ENCODE measurements around the gene ZW10.
"Not testable (repeated sequence)": the region's sequence is repeated elsewhere in the genome, so short reads cannot be mapped to it uniquely, and the experiment has no call there.

ZW10 gene

DNA sequence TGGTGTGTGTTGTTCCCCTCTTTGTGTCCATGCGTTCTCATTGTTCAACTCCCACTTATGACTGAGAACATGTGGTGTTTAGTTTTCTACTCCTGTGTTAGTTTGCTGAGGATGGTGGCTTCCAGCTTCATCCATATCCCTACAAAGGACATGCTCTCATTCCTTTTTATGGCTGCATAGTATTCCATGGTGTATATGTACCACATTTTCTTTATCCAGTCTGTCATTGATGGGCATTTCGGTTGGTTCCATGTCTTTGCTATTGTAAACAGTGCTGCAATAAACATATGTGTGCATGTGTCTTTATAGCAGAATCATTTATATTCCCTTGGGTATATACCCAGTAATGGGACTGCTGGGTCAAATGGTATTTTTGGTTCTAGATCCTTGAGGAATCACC is 10.5 kb downstream of the ZW10 start:
- DNase-seq (ENCODE audit: low read depth in 2 of 2): not testable (repeated sequence)

DNA sequence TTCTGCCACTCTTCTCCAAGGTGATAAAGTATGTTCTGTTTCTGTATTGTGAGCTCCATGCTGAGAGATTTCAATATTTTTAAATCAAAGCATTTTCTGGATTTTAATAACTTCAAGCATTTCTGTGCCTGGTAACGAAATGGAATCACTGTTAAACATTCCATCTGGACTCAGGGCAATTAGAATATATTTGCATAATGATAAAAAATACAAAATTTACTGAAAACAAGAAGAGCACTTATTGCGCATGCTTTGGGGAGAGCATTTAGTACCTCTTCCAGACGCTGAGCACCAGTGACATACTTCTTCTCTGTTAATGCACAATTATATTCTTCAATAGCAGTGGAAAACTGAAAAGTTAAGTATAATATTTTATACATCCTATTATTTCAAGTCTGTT is 13.3 kb downstream of the ZW10 start:
- no peak for DNase-seq (ENCODE audit: low read depth in 2 of 2)

DNA sequence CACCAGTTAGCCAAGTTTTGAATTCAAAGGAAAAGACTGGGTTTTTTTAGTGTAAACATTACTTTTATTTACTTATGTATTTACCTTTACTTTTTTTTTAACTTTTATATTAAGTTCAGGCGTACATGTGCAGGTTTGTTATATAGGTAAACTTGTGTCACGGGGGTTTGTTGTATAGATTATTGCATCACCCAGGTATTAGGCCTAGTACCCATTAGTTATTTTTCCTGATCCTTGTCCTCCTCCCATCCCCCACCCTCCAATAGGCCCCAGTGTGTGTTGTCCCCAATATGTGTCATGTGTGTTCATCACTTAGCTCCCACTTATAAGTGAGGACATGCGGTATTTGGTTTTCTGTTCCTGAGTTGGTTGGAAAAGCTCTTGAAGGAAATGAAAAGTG is 20.6 kb downstream of the ZW10 start:
- DNase-seq (ENCODE audit: low read depth in 2 of 2): no peak

DNA sequence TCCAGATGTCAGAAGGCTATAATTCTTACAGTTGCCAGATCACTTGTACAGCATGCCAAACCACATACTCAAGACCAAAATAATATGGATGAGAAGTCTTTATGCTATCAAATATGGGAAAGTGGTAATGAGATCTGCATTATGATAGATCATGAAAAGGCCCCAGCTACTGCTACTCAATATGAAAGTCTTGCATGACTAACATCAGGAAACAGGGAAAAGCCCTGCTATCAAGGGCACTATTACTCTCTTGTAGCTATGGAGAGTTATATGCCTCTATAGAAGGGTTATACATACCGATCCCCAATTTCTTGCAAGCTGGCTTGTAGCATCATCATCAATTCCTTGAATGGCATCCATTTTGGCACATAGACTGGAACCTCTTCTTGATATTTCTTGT is 37.2 kb downstream of the ZW10 start:
- DNase-seq (ENCODE audit: low read depth in 2 of 2): no peak

DNA sequence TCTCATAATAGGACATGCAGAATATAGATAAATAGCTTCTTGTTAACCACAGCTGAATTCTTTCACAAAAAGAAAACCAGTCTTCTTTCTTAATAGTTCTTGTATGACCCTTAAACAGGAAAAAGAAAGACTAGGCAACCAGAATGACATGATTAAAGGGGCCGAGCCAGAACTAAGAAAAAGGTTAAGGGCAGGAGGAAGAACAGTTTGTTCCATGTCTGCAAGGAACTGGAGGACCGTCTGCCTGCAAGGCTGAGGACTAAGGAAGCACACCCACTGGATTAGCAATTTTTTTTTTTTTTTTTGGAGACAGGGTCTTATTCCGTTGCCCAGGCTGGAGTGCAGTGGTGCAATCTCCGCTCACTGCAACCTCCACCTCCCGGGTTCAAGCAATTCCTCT is 41.4 kb downstream of the ZW10 start:
- DNase-seq (ENCODE audit: low read depth in 2 of 2): no peak

DNA sequence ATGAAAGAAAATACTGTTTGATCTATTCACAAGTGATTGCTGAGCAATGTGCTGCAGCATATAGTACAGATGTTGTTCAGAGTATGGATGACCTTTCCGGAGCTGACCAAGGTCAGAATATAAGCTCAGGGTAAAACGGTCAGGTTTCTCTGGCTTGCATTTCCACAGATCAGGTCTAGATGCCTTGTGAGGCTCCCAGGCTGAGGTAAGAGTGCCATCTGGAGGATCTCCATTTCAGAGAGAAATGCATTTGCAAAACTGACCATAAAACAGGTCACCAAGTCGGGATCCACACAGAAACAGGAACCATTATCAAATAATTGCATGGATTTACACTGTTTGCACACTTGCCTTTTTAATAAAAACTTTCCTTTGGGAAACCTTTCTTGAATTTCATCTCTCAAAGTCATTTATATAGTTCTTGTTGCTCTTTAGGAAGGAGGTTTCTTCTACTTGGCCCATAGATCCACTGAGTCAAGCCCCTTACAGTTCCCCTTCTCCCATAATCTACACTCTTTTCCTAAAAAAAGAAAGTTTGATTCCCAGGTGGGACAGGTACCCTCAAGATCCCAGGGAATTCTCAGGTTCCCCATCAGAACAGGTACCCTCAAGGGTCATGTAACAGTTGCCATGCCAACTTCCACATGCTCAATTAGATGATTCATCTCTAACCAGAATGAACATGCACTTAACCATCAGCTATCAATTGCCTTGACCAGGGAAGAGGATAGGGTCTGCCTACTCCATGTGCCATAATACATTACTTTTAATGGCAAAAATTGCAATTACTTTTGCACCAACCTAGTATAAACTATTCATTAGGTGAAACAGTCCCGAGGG is 42.4 kb downstream of the ZW10 start:
- no peak for DNase-seq (ENCODE audit: low read depth in 2 of 2)

DNA sequence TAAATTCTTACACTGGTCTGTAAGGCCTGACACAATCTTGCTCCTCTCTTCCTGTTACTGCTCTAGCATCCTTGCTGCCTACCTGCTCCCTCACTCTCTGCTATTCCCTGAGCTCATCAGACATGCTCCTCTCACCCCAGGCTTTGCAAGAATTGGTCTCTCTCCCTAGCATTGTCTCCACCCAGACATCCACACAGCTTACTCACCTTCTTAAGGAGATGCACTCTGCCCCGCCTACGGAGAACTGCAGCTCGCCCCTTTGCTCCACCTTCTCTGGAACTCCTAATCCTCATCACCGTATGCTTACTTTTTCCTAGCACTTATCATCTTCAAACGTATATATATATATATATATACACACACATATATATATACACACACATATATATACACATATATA is 44.0 kb downstream of the ZW10 start:
- DNase-seq (ENCODE audit: low read depth in 2 of 2): no peak

DNA sequence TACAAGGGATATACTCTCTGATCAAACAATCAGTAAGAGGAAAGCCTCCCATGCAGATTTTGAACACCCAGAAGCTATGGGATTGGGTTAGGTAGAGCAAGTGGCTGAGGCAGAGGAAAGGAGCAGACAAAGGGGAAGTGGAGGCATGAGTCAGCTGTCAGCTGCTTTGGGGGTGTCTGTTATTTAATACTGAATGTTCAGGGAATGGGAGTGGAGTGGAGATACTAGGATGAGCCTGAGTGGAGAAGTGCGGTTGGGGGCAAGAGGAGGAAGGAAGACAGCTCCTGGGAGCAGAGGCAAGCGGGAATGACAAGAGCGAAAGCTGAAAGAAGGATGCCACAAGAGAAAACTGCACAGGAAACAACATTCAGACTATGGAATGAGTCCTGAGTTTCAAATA is 44.7 kb downstream of the ZW10 start:
- DNase-seq (ENCODE audit: low read depth in 2 of 2): no peak

DNA sequence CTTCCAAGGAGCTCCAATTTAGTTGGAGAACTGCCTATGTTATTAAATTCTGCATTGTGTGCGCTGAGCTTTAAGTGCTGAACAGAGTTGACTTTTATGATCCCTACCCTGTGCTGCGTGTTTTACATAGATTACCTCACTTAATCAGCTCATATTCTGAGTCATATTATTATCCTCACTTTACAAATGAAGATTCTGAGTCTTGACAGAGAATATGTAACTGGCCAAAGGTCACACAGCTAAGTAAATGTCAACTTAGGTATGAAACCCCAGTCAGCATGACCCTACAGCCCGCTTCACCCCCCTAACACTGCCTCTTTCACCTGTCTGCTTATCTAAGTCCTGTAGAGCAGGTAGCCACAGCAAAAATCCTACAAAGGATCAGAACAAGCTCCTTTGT is 47.6 kb downstream of the ZW10 start:
- no peak for DNase-seq (ENCODE audit: low read depth in 2 of 2)

DNA sequence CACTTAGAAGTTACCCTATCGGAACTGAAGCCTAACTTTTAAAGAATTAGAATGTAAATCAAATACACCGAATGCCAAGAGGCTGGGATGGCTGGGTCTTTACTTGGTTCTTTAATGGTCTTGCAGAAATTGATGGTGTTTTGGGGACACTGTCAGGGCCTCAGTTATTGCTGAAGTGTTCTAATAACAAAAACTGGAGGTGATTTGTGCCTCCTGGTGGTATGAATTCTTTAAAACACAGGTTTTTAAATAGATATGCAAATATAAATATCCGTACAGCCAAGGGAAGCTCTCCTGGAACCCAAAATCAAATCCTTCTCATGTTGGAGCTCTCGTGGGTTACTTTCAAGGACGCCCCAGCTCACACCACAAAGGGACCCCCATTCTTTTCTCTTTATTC is 48.1 kb downstream of the ZW10 start:
- DNase-seq (ENCODE audit: low read depth in 2 of 2): no peak

DNA sequence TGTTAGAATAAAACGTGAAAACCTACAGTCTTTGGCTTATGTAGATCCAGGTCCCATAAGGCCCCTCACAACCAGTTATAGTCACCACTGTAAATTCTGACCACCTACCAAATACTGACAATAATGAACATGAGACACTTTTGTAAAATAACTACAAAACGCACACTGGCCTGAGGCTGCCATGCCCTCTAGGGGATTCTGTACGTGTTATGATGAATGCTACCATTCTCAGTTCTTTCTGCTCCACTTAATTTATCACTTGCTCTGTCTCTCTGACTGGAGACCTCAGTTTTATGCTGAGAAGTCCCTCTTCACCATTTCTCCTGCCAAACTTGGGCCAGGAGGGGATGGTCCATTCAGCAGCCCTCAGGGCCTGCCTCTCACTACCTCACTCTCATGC is 48.7 kb downstream of the ZW10 start:
- no peak for DNase-seq (ENCODE audit: low read depth in 2 of 2)

DNA sequence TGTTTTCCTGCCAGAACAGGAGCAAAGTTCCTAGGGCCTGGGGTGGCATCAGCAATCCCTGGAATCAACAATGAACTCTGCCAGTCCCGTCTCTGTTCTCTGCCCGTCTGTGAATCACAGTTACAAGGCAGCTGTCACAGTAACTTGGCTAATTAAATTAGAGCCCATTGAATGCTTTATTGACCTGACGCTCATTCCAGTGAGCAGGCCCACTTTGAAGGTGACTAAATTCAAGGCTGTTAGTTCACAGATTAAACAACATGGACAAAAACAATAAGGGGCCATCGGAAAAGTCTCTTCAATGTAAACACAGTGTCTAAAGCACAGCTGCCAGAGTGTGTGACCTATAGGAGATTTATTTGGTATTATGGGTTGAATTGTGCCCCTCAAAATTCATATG is 49.7 kb downstream of the ZW10 start:
- no peak for DNase-seq (ENCODE audit: low read depth in 2 of 2)

DNA sequence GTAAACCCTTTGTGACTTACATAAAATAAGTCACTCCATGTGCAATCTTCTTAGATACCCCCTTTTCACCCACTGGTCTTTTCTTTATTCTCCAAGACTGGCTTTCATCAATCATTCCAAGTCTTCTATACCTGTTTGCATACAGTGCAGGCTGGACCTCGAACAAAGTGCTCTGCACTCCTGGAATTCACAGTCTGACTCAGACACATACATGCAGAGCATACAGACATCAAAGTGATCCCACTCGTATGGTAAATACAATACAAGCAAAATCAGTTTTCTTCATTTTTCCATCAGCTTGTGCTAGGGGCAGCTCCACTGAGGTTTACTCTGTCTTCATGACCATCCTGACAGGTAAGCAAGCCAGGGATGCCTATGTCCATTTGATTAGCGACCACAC is 50.6 kb downstream of the ZW10 start:
- DNase-seq (ENCODE audit: low read depth in 2 of 2): no peak

DNA sequence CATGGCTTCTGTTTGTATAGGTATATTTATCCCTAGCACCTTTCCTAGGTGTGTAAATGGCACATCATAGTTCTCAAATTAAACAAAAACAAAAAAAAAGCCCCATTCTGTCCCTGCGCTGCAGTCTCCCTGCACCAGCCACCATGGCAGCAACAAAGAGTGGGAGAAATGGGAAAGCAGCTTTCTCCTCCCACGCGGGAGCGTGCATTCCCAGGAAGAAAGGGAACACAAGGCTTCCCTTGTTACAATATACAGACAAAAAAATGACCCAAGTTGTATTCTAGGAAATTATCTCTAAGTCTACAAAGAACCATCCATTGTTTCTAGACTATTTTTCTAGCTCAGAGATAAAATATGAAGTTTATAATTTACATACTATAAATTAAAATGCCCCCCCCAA is 51.3 kb downstream of the ZW10 start:
- no peak for DNase-seq (ENCODE audit: low read depth in 2 of 2)

DNA sequence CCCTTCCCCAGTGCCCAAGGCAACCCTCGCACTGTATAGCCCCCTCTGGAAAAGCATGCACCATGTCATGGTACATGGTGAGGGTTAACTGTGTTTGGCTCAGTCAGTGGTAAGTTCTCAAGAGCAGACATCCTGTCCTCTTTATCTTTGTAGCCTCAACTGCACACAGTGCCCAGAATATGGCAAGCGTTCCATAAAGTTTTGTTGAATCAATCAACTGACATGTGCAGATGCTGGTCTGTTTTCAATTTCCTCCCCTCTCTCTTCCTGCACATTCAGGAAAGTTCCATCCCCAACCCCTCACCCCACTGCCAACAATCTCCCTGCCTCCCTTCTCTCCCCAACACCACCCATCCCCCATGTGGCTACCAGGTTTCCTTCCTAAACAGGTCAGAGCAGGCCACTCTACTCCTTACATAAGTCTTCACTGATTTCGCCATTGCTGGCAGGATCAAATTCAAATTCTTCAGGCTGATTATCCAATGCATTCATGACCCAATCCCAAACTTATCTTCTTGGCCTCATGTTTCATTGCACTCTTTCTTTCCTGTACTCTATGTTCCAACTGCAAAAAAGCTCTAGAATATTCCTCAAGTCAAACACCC is 51.9 kb downstream of the ZW10 start:
- DNase-seq (ENCODE audit: low read depth in 2 of 2): no peak

DNA sequence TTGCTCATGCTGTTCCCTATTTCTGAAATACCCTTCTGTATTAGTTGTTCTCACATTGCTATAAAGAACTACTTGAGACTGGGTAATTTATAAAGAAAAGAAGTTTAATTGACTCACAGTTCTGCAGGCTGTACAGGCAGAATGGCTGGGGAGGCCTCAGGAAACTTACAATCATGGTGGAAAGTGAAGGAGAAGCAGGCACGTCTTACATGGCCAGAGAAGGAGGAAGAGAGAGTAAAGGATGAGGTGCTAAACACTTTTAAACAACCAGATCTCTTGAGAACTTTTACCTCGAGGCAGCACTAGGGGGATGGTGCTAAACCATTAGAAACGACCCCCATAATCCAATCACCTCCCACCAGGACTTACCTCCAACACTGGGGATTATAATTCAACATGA is 53.0 kb downstream of the ZW10 start:
- DNase-seq (ENCODE audit: low read depth in 2 of 2): not testable (repeated sequence)

DNA sequence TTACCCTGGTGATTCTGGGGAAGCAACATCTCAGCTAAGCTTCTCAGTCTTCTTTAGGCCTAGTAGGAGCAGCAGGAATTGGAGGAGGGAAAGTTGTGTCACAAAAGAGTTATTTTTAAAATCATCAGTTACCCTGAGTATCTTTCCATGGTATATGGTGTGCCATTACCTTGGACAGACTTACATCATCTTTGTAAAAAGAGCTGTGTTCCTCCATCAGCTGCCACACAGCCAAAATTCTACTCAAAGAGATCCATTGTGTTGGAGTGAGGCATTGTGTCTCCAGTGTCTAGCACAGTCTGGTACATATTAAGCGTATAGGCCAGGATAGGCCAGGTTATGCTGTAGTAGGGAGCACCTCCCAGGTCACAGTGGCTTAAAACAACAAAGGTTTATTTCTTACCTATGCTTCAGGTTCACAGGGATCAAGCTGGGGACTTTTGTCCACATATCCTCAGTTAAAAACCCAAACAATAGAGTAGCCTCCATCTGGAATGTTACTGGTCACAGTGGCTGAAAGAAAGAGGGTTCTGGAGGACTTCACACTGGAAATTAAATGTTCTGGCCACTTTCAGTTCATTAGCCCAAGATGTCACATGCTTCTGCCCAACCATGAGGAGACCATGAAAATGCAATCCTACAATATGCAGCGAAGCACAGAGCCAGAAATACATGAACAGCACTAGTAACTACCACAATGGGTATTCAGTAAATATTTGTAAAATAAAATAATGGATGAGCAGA is 57.4 kb downstream of the ZW10 start:
- DNase-seq (ENCODE audit: low read depth in 2 of 2): no peak

DNA sequence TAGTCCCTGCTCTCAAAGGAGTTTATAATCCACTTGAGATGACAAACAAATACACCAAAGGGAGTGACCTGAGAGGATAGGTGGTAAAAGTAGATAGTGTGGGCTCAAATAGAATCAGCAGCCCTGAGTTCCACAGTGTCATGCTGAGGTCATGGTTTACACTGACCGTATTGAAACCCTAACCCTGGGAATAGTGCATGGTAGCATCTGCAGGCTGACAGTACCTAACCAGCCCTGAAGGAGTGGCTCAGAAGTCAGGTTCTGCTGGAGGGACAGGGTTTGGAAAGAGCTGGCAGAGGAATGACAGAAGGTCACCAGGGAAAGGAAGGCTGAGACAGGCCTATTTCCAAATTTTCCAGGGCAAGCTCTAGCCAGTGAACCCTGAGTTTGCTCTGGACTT is 58.2 kb downstream of the ZW10 start:
- no peak for DNase-seq (ENCODE audit: low read depth in 2 of 2)

DNA sequence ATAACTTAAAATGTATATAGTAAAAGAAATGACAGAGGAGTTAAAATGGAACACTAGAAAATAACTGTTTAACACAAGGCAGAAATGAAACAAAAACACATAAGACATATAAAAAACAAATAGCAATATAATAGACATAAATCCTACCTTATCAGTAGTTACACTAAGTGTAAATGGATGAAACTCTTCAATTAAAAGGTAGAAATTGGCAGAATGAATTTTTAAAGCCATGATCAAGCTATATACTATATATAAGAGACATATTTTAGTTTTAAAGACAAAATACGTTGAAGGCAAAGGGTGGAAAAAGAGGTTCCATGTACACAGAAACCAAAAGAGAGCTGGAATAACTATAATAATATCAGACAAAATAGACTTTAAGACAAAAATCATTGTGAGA is 62.5 kb downstream of the ZW10 start:
- no peak for DNase-seq (ENCODE audit: low read depth in 2 of 2)

DNA sequence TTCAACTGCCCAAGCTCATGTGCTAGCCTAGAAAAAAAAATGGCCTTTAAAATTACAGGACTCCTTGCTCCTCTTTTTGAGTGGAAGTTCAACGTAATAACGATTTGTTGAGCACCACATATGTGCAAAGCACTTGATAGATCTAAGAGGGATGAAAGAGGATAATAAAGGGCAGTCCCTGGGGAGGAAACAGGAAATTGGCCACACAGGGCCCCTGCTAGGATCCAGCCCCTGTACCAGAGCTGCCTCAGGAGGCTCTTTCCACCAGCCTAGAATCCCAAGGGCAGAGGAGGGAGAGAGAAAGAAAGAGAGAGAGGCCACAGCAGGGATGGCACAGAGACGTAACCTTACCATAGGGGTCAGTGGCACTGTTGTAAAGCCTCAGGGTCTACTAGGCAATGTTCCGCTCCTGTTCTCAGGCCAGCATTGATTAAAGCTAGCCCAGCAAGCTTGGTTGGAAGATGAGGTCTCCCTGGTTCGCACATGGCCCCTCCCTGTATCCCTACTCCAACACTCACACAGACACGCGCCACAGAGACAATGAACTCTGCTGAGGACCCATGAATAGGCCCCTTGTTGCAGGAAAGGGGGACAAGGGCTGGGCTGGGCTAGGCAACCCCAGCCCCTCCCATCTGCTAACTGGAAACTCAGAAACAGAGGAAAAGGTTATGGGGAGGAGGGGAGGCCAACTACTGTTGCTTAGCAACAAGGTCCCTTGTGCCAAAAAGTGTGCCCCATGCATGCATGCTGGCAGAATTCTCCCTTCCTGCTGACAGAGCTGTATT is 67.4 kb downstream of the ZW10 start, which contains the start of gene TMPRSS5:
Gene TMPRSS5, minus strand, starts transcription at position 438 of the 785 bp plus-strand sequence. Its CDS starts 84 bp downstream, at position 354.
- DNase-seq (ENCODE audit: low read depth in 2 of 2): no peak

DNA sequence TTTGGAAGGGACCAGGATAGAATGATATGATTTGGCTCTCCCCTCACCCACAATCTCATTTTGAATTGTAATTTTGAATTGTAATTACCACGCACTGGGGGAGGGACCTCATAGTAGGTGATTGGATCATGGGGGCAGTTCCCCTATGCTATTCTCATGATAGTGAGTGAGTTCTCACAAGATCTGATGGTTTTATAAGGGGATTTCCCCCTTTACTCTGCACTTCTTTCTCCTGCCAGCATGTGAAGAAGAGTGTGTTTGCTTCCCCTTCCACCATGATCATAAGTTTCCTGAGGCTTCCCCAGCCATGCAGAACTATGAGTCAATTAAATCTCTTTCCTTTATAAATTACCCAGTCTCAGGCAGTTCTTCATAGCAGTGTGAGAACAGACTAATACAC is 69.9 kb downstream of the ZW10 start:
- DNase-seq (ENCODE audit: low read depth in 2 of 2): not testable (repeated sequence)

DNA sequence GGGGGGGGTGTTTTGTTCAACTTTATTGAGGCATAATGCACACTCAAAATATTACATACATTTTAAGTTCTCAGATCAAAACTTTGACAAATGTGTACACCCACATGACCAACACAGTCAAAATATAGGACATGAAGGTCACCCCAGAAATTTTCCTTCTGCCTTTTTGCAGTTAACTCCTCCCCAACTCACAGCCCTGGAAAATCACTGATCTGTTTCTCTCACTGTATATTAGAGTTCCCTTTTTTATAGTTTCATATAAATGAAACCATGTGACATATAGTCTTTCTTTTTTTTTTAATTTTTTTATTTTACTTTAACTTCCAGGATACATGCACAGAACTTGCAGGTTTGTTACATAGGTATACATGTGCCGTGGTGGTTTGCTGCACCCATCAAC is 72.0 kb downstream of the ZW10 start:
- DNase-seq (ENCODE audit: low read depth in 2 of 2): no peak

All from activated CD8-positive, alpha-beta memory T cell treated with anti-CD3 and anti-CD28 coated beads for 4 hours (primary cell).